OCI-LY1 (cell line): Measurements from ENCODE around the gene CEACAM16.

Experiments
- EZH2 ChIP-seq: fragments of 200-600 bp; sonication (generic), shearing (Covaris generic); IDR thresholded peaks from 2 replicates; pipeline ENCODE4 v1.8.0; 2017; ENCODE audit warnings: borderline replicate concordance, mixed run types, mild to moderate bottlenecking, antibody characterized with exemption, low read length, moderate library complexity, mixed read lengths
- TF ChIP-seq, protein P1 (sequence below): fragments of 200-600 bp; sonication (generic), shearing (Covaris generic); IDR thresholded peaks from 2 replicates; pipeline ENCODE4 v1.5.1; 2017; ENCODE audit warnings: mild to moderate bottlenecking, antibody characterized with exemption, low read length, moderate library complexity, mixed read lengths

DNA sequence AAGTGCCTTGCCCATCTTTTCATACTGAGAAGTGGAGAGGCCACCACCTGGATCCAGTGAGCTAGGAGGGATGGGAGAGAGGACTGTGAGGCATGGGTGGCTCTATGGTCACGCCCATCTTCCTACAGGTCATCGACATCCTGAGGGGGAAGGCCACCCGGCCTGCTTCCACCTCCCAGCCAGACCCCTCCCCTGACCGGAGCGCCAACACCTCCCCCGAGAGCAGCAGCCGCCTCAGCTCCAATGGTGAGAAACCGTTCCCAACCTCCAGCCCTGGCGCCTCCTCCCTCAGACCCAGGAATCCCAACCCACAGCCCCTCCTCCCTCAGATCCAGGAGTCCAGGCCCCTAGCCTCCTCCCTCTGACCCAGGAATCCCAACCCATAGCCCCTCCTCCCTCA is 59.6 kb downstream of the CEACAM16 start:
- TF ChIP-seq, protein P1, sequence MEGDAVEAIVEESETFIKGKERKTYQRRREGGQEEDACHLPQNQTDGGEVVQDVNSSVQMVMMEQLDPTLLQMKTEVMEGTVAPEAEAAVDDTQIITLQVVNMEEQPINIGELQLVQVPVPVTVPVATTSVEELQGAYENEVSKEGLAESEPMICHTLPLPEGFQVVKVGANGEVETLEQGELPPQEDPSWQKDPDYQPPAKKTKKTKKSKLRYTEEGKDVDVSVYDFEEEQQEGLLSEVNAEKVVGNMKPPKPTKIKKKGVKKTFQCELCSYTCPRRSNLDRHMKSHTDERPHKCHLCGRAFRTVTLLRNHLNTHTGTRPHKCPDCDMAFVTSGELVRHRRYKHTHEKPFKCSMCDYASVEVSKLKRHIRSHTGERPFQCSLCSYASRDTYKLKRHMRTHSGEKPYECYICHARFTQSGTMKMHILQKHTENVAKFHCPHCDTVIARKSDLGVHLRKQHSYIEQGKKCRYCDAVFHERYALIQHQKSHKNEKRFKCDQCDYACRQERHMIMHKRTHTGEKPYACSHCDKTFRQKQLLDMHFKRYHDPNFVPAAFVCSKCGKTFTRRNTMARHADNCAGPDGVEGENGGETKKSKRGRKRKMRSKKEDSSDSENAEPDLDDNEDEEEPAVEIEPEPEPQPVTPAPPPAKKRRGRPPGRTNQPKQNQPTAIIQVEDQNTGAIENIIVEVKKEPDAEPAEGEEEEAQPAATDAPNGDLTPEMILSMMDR, result no peak
- TF ChIP-seq EZH2, result no peak
